HT1080 (cell line): Measurements from ENCODE around the gene WSCD2. TPM values are rescaled to one million over a fixed set of nuclear protein-coding genes. Genes with fewer than 3 reads are reported as not detected.
A peak's percentile ranks its signal among the peaks of the same experiment; 100 is the strongest.

Experiments
- DNase-seq: peaks from one replicate; pipeline ENCODE4 v3.0.0-alpha.2; 2015; ENCODE audit warnings: low read depth
- polyA plus RNA-seq, 2 experiments: library from polyadenylated mRNA; depleted of rRNA; stranded (reverse); fragments of >200 nt; gene quantifications; 2 replicates each; pipeline ENCODE4 v1.2.3, GENCODE V29; 2015
- total RNA-seq: library from RNA; depleted of rRNA; stranded (reverse); fragments of >200 nt; shearing (Covaris generic); gene quantifications from 2 replicates; pipeline ENCODE4 v1.2.3, GENCODE V29; 2014; rRNA removed

The WSCD2 gene
- not detected in 2 replicates for total RNA-seq
- 0.05 TPM in 1 of 2 replicates, not detected in the other for polyA plus RNA-seq (2015; cell fraction: cytosol; rRNA removed)
- polyA plus RNA-seq (2015; cell fraction: nucleus; rRNA removed): not detected in 2 replicates

DNA sequence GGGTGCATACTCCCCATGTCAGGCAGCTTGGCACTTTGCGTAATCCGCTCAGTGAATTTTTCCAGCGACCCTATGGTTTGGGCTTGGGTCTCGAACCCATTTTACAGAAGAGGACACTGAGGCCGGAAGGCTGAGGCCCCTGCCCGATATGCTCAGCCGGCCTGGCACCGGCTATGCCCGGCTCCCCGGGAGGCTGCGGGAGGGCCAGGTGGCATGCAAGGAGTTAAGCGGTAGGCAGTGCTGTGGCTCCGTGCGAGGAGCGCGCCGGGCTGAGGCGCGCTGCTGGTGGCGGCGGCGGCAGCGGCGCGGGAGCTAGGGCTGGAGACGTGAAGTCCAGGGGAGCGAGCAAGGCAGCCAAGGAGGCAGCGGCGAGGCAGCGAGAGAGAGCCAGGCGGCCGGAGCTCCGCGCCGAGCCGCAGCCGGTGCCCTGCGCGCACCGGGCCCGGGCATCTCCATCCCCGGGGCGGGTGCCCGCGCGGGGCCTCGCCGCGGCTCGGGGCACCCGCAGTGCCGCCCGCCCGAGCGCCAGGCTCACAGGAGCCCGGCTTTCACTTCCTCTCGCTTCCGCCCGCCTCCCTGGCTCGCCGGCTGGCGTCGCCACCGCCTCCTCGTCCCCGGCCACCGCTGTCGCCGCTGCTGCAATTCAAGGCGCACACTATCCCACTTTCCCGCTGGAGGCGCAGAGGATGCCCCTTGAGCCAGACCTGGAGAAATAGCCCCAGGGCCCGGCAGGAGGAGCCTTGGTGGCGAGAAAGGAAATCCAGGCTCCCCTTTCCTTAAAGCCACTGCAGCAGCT is at the start of gene WSCD2:
WSCD2 (plus strand) TSS at position 272 of the 796 bp plus-strand sequence. CDS start 66,545 bp downstream, outside the sequence.
- peak; percentile 24 for DNase-seq

GRCh38 chr12:108079721-108080120 is 49.4 kb upstream of the WSCD2 start:
- no peak for DNase-seq

- DNase-seq: no peak
These were observed 48.7 kb upstream of the WSCD2 start for GRCh38 chr12:108080363-108080762.

GRCh38 chr12:108082485-108082884 is 46.6 kb upstream of the WSCD2 start:
- no peak for DNase-seq

DNA sequence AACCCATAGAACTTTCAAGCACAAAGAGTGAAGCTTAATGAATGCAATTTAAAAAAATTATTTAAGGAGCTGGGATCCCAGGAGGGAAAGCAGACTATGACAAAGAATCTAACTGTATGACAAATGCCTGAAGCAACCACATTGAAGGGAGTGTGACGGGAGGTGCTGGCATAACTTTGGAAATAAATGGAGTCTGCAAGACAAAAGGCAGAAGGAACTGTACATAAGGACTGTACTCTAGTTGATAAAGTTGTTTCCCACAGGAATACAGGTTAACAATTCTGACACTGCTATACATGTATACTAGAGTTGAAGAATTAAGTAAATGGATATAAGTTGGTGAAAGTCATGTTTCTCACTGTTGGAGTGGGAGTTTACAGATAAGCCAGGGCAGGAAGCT is 41.2 kb upstream of the WSCD2 start:
- DNase-seq: no peak

- DNase-seq: no peak
These were observed 38.8 kb upstream of the WSCD2 start for GRCh38 chr12:108090107-108090899.

DNA sequence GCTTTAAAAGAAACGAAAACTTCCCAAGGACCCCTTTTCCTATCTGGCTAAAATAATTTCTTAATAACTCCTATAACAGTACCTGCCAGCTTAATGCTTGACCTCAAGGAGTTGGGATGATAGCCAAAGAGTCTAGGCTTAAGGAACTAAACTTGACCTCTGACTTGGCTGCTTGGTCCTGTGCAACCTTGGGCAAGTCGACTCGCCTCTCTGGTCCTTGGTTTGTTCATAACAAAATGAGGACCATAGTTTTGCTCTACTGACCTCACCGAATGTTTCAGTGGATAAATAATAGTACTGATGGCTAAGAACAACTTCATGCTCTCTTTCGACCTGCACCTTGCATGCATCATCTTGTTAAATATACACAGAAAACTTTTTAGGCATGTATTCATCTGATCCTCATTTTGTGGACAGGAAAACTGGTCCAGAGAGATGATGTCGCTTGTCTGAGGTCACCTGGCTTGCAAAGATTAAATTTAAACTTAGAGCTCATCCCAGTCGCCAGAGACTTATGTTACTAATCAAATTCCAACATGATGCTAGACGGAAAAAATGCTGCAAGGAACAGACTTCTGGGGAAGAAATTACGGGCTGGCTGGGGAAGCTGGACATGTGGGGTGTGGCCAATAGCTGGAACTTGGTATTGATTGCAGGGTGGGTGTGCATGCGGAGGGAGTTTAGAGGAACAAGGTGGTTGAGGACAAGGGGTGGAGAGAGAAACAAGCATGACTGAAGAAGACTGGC is 38.0 kb upstream of the WSCD2 start:
- DNase-seq: no peak

DNA sequence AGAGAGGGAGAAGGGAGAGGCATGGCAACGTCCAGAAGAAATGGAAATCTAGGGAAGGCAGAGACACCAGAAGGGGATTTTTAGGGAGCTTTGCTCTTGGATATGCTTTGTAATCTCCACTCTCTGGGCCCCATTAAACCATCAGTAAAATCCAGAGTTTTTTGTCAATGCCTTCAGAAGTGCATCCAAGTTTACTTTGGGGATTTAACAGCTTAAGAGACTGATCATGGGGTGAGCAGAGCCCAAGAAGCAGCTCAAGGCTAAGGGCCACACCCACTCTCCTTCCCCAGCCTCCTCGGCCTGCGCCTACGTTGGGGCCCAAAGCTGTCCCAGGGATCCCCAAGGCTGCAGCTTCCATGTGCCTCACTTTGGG is 37.4 kb upstream of the WSCD2 start:
- no peak for DNase-seq

DNA sequence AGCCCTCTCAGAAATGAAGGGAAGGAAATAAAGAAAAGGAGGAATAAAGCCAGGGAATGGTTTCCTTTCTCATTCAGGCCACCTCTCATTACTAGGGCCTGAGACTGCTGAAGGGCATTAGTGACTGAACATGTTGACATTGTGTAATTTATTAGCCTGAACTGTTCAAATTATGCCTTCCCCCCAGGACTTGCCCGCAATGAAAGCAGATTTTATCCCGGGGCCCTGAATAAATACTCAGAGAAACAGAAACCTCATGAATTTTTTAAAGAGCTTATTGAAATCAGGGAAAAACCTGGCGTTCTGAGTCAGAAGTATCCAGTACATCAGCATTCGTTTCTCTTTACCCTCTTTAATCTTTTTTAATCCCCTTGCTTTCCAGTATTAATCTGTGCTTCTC is 35.9 kb upstream of the WSCD2 start:
- no peak for DNase-seq

- DNase-seq: no peak
These were observed 34.9 kb upstream of the WSCD2 start for GRCh38 chr12:108094056-108094649.

DNA sequence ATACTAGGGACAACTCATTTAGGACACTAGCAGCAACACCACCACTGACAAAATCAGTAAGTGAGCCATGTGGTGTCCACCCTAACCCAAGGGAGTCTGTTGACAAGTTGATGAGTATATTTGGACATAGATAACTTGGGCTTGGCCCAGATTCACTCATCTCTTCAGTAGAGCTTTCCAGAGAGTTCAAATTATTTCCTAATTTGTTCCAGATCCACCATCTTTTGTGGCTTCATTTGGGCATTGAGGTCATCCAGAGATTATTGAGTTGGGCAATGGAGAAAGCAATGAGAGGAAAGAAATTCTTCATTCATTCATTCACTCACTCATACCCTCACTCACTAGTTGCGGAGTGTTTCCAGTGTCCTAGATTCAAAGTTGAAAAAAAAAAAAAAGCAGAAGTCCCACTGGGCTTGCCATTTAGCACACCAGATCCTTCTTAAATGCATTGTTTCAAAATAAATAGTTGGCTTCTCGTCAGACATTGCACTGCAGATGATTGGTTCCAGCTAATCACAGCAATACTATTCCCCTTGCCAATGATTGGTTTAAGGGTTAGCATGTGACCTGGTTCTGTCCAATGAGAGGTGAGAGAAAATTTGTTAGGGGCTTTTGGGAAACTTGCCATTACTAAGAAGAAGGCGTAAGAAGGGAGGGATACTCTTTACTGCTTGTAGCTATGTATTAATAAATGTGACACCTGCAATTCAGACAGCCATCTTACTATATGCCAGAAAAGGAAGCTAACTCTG is 31.8 kb upstream of the WSCD2 start:
- no peak for DNase-seq

DNA sequence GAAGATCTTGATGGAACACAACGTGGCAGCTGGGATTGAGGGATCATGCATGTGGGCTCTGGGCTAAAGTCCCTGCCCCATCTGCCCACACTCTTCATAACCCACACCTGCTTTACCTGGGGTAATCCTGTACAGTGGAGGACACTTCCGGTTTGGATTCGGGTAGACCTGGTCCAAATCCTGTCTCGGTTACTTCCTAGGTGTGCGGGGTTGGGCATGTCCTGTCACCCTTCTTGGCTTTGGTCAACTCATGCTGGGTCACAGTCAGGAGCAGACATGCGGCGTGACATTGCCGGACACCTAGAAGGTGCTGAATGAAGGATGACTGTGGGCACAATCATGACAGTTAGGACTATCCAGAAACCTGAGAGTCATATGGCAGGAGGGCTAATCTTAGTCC is 30.7 kb upstream of the WSCD2 start:
- no peak for DNase-seq

- no peak for DNase-seq
These were observed 30.0 kb upstream of the WSCD2 start for GRCh38 chr12:108099073-108099472.

- DNase-seq: no peak
These were observed 29.2 kb upstream of the WSCD2 start for GRCh38 chr12:108099778-108100489.

DNA sequence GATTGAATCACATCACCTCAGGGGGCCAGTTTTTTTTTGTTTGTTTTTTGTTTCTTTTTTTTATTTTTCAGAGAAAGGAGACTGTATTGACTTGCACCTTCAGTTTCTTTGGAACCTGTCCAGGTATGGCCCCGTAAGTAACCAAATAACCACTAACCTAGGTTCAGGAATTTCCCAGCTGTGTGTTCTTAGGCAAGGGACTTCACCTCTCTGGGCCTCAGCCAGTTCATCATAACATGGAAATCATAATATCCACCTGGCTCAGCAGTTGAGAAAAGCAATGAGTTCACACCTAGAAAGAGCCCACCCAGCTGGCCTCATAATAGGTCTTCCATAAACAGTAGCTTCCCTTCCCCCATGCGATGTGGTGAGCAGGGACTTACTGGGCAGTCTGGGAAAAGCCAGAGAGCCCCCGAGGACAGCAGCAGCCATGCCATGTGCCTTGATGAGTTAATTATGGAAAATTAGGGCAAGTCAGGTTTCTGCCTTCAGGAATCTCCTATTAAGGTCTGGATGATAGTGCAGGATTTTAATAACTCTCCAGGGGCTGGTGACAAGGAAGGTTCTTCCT is 27.4 kb upstream of the WSCD2 start:
- no peak for DNase-seq

- no peak for DNase-seq
These were observed 26.7 kb upstream of the WSCD2 start for GRCh38 chr12:108102363-108102762.

DNA sequence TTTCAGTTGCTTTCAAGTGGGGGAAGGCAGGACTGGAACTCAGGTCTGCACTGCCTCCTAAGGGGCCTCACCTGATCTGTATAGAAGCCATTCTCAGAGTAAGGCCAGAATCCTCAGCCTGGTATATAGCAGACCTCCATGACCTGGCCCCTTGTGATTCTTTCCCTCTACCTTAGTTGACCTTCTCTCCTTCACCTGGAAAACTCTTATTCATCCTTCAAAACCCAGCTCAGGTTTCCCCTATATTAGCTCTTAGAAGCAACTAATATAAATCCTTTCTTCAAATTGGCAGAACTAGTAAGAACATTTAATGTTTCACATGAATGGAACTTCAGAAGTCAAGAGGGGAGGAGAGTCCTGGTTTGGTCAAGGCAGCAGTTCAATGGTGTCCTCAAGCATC is 26.0 kb upstream of the WSCD2 start:
- DNase-seq: no peak

GRCh38 chr12:108103517-108103916 is 25.6 kb upstream of the WSCD2 start:
- DNase-seq: no peak

DNA sequence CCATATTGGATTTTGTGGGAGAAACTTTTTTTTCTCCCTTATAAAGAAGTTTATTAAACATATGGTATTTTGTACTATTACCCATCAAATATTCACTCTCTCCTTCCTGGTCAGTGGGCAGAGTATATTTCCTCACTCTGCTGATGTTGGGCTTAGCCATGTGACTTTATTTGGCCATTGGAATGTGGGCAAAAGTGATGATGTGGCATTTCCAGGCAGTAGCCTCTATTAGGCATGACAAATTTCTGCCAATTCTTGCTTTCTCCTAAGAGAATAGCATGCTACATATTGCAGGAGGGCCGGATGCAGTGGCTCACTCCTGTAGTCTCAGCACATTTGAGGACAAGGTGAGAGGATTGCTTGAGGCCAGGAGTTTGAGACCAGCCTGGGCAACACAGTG is 24.4 kb upstream of the WSCD2 start:
- DNase-seq: no peak

DNA sequence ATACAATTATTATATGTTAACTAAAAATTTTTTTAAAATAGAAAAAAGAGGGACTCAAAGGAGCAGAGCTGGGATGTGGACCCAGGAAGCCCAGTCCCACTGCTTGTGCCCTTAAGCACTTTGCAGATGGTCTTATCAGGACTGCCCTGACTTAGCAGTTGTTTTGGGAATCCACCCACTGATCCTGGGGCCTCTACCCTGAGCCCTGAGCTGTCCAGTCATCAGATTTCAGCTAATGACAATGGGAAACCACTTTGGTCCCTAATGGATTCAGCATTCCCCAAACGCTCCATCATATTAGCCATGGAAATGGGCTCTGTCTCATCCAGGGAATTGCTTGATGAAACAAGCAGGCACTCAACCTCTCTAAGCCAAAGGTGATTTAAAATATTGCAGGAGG is 22.5 kb upstream of the WSCD2 start:
- DNase-seq: no peak
